ENCODE measurements around the gene DMAP1. TPM values are rescaled to one million over a fixed set of nuclear protein-coding genes. Genes with fewer than 3 reads are reported as not detected.

Gene DMAP1
- polyA plus RNA-seq, 3 donors = 18.9 to 51.4 (median 21.3) TPM

GRCh38 chr1:44254392-44254910 lies 41.2 kb downstream of the DMAP1 start:
- Mint-ChIP-seq H3K27ac (no peak overlapping the region), H3K27me3 (ENCODE audit: low read depth in 3 of 3) (peaks cover 0 to 2% (median 1%) of the 10 kb centered on the region in 3 donors), H3K4me1 (no peaks in the 10 kb centered on the region), H3K9me3 (no peaks in the 10 kb centered on the region), H3K4me3 (no peak overlapping the region), H3K36me3 (peaks cover 9 to 16% of the 10 kb centered on the region in 2 donors)
- Histone ChIP-seq H3K9ac (ENCODE audit: insufficient read depth, low read length, poor library complexity, severe bottlenecking) (no peak overlapping the region), H3K9me3 (replicated peaks in 1 of 2; ENCODE audit: control insufficient read depth in 1 of 2, insufficient read depth in 1 of 2, low read length in 2 of 2) (no peaks in the 10 kb centered on the region), H3K27me3 (ENCODE audit: control insufficient read depth in 2 of 2, insufficient read depth in 2 of 2, low read length in 2 of 2) (no peaks in the 10 kb centered on the region), H3K4me3 (replicated peaks in 1 of 3; ENCODE audit: low read depth in 2 of 3, low read length in 3 of 3) (no peak overlapping the region), H4K20me1 (ENCODE audit: insufficient read depth, low read length) (no peaks in the 10 kb centered on the region), H3K4me1 (ENCODE audit: control insufficient read depth in 1 of 2, insufficient read depth in 2 of 2, low read length in 2 of 2) (no peaks in the 10 kb centered on the region), H3K36me3 (replicated peaks in 1 of 2; ENCODE audit: control insufficient read depth in 1 of 2, insufficient read depth in 2 of 2, low read length in 2 of 2) (peaks cover 4 to 19% of the 10 kb centered on the region in 2 donors), H2AFZ (ENCODE audit: insufficient read depth, low read depth, low read length, poor library complexity, severe bottlenecking) (no peak overlapping the region), H3K79me2 (ENCODE audit: insufficient read depth, low read length) (no peaks in the 10 kb centered on the region), H3K27ac (ENCODE audit: low read depth in 1 of 2, low read length in 2 of 2) (no peak overlapping the region), H3K4me2 (replicated peaks; ENCODE audit: extremely low read depth, low read length, poor library complexity, severe bottlenecking) (no peak overlapping the region)
- DNase-seq = no peak
- TF ChIP-seq, protein P1, sequence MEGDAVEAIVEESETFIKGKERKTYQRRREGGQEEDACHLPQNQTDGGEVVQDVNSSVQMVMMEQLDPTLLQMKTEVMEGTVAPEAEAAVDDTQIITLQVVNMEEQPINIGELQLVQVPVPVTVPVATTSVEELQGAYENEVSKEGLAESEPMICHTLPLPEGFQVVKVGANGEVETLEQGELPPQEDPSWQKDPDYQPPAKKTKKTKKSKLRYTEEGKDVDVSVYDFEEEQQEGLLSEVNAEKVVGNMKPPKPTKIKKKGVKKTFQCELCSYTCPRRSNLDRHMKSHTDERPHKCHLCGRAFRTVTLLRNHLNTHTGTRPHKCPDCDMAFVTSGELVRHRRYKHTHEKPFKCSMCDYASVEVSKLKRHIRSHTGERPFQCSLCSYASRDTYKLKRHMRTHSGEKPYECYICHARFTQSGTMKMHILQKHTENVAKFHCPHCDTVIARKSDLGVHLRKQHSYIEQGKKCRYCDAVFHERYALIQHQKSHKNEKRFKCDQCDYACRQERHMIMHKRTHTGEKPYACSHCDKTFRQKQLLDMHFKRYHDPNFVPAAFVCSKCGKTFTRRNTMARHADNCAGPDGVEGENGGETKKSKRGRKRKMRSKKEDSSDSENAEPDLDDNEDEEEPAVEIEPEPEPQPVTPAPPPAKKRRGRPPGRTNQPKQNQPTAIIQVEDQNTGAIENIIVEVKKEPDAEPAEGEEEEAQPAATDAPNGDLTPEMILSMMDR (IDR thresholded peaks at IDR 0.05) = no peak
- WGBS (ENCODE audit: insufficient coverage) = 84% methylated on average over 4 of the region's 4 CpGs
- intact Hi-C loops (cut with micrococcal nuclease) = no loop called here

- TF ChIP-seq, protein P1 (IDR thresholded peaks at IDR 0.05) = no peak
- WGBS (ENCODE audit: insufficient coverage) = 100% methylated on average over 3 of the region's 10 CpGs
- Histone ChIP-seq H3K9me3 (replicated peaks in 1 of 2; ENCODE audit: control insufficient read depth in 1 of 2, insufficient read depth in 1 of 2, low read length in 2 of 2) (no peaks in the 10 kb centered on the region), H3K4me3 (replicated peaks in 1 of 3; ENCODE audit: low read depth in 2 of 3, low read length in 3 of 3) (no peak overlapping the region), H3K27me3 (ENCODE audit: control insufficient read depth in 2 of 2, insufficient read depth in 2 of 2, low read length in 2 of 2) (no peaks in the 10 kb centered on the region), H2AFZ (ENCODE audit: insufficient read depth, low read depth, low read length, poor library complexity, severe bottlenecking) (no peak overlapping the region), H3K36me3 (replicated peaks in 1 of 2; ENCODE audit: control insufficient read depth in 1 of 2, insufficient read depth in 2 of 2, low read length in 2 of 2) (peaks cover 0 to 19% of the 10 kb centered on the region in 2 donors), H3K27ac (ENCODE audit: low read depth in 1 of 2, low read length in 2 of 2) (no peak overlapping the region), H4K20me1 (ENCODE audit: insufficient read depth, low read length) (no peaks in the 10 kb centered on the region), H3K4me1 (ENCODE audit: control insufficient read depth in 1 of 2, insufficient read depth in 2 of 2, low read length in 2 of 2) (peaks cover 8 to 12% of the 10 kb centered on the region in 2 donors), H3K79me2 (ENCODE audit: insufficient read depth, low read length) (no peaks in the 10 kb centered on the region), H3K4me2 (replicated peaks; ENCODE audit: extremely low read depth, low read length, poor library complexity, severe bottlenecking) (no peak overlapping the region), H3K9ac (ENCODE audit: insufficient read depth, low read length, poor library complexity, severe bottlenecking) (no peak overlapping the region)
- Mint-ChIP-seq H3K4me1 (peaks cover 11% of the 10 kb centered on the region), H3K27me3 (ENCODE audit: low read depth in 3 of 3) (peaks cover 0 to 4% (median 2%) of the 10 kb centered on the region in 3 donors), H3K27ac (no peak overlapping the region), H3K4me3 (no peak overlapping the region), H3K36me3 (peaks cover 10 to 12% of the 10 kb centered on the region in 2 donors), H3K9me3 (no peaks in the 10 kb centered on the region)
- intact Hi-C loops (cut with micrococcal nuclease) = no loop called here
- DNase-seq = no peak
Observed at GRCh38 chr1:44256762-44257554, 43.7 kb downstream of the DMAP1 start.

All from CD14-positive monocyte (primary cell).